NCI-H748 (cell line): ENCODE data around the gene PHRF1.

Experiments used
- DNase-seq: peaks from one replicate; lab custom pipeline; 2025; ENCODE audit not compliant: unreplicated experiment; lab: John Stamatoyannopoulos, UW

The PHRF1 gene

DNA sequence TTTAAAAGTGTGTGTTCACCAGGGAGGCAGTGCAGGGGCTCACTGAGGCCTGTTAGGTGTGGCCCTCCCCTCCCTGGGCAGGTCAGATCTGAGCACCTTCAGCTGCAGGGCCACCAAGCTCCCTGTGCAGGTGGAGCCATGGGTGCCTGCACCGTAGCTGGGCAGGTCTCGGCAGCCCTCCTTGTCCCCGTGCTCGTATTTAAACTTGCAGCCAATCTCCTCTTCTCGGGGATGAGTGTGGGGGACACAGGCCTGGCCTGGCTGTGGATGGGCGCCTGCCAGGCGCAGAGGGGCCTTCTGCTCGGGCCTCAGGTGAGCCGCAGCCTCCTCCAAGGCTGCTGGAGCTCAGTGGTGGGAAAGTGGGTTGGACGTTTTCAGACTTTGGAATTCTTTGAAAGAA, 19.1 kb downstream of the PHRF1 start:
- DNase-seq = no peak

DNA sequence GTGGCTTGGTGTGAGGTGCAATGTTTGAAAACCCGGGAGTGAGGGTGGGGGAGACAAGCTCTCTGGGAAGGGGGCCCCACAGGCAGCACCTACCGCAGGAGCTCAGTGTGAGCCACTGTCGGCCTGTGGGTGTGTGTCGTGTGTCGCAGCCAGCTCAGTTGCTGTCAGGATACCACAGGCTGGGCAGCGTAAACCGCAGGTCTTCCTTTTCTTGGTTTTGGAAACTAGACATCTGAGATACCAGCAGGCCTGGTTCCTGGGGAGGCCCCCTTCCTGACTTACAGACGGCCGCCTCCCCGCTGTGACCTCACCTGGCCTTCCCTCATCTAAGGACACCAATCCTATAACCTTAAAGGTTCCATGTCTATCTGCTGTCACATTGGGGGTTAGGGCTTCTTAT, 20.1 kb downstream of the PHRF1 start:
- DNase-seq = no peak

DNA sequence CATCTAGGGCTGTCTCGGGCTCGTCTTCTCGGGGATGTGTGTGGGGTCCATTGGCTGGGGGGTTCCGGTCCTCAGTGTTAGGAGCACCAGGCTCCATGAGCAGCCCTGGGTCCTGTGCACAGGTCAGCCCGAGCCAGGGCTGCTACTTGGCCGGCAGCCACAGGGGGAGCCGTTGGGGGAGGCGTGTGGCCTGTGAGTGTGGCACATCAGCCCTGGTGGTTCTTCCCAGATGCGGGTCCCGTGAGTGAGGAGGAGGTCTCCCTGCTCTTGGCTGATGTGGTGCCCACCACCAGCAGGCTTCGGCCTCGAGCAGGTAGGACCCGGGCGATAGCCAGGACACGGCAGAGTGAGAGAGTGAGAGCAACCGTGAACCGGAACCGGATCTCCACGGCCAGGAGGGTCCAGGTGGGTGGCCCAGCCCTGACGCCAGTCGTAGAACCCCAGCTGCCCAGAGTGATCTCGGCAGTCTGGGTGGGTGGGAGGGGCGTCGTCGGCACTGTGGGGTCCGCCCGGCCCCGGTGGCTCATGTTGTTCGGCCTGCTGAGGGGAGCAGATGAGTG, 21.0 kb downstream of the PHRF1 start:
- no peak for DNase-seq

DNA sequence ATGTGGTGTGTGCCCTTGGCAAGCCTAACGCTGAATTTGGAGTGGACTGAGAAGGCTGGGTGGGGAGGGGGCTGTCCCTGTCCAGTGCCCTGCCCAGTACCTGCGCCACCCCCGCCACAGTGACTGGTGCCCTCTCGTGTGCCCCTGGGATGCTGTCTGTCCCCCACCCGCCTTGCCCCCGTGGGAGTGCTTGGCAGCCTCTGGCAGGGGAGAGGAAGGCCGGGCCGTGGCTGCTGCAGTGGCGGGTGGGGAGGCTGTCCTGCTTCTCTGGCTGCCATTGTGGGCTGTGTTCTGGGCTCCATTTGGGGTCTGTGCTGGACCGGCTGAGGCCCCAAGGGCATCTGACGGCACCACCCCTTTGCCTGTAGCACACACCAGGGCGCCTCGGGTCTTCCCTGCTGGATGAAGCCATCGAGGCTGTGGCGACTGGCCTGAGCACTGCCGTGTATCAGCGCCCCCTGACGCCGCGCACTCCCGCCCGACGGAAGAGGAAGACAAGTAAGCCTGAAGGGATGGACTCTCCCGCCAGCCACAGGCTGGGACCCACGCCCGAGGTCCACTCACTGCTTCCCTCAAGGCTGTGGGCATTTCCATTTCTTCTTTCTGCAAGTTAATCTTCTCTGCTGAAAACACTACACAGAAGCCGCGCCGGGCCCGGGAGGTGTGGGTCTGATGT, 21.9 kb downstream of the PHRF1 start:
- DNase-seq = no peak

DNA sequence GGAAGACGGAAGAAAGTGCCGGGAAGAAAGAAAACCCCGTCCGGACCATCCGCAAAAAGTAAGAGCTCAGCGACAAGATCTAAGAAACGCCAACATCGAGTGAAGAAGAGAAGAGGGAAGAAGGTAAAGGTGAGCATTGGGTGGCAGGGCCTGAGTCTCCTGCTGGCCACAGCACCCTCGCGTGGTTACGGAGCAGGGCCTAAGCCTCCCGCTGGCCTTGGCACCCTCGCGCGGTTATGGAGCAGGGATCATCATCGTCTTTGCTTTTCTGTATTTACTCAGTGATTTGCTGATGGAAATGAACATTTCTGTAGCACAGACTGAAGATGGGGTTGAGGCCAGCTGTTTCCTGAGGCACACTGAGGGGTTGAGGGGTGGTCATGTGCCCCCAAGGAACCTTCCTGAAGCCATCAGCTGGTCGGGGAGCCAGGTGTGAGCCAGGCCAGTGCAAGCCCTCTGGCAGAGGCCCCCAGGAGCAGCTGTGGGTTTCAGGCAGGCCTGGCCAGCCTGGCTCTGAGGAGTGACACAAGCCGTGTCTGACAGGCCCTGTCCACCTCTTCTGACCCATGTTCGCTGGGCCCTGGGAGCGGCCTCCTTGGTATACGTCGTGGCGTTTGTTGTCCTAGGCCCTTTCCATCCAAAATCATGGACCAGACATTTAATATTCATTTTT, 25.4 kb downstream of the PHRF1 start:
- DNase-seq = no peak

DNA sequence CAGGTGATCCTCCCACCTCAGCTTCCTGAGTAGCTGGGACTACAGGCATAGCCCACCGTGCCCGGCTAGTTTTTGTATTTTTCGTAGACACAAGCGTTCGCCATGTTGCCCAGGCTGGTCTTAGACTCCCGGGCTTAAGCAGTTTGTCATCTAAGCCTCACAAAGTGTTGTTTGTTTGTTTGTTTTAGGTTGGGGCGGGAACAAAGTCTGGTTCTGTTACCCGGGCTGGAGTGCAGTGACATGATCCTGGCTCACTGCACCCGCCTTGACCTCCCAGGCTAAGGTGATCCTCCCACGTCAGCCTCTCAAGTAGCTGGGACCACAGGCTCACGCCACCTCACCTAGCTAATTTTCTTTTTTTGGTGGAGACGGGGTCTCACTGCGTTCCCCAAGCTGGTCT, 26.9 kb downstream of the PHRF1 start:
- DNase-seq = no peak

DNA sequence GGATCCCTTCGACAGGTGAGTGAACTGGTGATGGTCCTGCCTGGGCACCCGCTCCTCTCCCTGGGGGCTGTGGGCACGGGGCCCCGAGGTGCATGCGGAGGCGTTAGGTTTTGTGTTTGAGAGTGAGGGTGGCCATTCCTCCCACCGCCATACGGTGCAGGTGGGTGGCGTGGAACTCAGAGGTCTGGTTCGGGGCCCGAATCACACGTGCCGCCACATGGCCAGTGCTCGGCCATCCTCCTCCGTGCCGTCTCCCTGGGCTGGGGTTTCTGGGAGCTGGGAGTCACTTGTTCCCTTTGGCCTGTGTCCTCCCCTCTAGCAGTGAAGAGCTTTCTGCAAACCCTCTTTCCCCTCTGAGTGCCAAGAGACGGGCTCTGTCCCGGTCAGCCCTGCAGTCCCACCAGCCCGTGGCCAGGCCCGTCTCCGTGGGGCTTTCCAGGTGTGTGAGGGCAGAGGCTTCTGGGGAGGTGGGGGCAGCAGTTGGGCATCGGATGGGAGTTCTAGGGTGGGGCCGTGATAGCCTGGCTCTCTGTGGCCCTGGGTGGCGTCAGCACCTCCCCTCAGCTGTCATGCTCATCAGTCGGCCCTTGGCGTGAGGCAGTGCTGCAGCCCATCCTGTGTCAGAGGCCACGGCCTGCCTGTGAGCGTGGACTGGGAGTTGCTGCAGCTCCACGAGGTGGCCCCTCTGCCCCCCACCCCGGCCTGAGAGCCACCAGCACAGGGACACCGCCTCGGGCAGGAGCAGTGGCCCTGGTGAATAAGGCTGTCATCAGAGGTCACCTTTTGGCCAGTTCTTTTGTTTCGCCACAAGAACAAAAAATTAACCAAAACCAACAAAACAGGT, 29.2 kb downstream of the PHRF1 start:
- DNase-seq = no peak

DNA sequence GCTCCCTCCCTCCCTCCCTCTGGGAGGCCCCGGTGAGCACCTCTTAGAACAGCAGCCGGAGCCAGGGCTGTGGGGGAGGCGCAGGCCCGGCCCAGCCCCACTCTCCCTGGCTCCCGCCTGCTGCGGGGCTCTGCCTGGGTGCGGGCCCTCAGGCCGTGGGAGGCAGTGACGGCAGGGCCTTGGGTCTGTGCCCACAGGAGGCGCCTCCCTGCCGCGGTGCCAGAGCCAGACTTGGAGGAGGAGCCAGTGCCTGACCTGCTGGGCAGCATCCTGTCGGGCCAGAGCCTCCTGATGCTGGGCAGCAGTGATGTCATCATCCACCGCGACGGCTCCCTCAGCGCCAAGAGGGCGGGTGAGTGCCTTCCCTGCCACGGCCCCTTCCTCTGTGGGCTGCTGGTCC, 30.0 kb downstream of the PHRF1 start:
- no peak for DNase-seq

DNA sequence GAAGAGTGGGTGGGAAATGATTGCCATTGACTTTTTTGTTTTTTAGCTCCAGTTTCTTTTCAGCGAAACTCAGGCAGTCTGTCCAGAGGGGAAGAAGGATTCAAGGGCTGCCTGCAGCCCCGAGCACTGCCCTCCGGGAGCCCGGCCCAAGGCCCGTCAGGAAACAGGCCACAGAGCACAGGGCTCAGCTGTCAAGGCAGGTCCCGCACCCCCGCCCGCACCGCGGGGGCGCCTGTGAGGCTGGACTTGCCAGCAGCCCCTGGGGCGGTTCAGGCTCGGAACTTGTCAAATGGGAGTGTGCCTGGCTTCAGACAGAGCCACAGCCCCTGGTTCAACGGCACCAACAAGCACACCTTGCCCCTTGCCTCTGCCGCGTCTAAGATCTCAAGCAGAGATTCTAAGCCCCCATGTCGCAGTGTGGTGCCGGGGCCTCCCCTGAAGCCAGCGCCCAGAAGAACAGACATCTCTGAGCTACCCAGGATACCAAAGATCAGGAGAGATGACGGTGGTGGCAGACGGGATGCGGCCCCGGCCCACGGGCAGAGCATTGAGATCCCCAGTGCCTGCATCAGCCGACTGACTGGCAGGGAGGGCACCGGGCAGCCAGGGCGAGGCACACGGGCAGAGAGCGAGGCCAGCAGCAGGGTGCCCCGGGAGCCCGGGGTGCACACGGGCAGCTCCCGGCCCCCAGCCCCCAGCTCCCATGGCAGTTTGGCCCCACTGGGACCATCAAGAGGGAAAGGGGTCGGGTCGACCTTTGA, 30.9 kb downstream of the PHRF1 start:
- no peak for DNase-seq

DNA sequence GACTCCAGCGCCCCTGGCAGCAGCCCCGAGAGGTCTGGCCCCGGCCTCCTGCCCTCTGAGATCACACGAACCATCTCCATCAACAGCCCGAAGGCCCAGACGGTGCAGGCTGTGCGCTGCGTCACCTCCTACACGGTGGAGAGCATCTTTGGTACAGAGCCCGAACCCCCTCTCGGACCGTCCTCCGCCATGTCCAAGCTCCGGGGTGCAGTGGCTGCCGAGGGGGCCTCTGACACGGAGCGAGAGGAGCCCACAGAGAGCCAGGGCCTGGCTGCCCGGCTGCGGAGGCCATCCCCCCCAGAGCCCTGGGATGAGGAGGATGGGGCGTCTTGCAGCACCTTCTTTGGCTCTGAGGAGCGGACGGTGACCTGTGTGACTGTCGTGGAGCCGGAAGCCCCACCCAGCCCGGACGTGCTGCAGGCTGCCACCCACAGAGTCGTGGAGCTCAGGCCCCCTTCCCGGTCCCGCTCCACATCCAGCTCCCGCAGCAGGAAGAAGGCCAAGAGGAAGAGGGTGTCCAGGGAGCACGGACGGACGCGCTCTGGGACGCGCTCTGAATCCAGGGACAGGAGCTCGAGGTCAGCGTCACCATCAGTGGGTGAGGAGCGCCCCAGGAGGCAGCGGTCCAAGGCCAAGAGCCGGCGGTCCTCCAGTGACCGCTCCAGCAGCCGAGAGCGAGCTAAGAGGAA, 31.8 kb downstream of the PHRF1 start:
- no peak for DNase-seq

DNA sequence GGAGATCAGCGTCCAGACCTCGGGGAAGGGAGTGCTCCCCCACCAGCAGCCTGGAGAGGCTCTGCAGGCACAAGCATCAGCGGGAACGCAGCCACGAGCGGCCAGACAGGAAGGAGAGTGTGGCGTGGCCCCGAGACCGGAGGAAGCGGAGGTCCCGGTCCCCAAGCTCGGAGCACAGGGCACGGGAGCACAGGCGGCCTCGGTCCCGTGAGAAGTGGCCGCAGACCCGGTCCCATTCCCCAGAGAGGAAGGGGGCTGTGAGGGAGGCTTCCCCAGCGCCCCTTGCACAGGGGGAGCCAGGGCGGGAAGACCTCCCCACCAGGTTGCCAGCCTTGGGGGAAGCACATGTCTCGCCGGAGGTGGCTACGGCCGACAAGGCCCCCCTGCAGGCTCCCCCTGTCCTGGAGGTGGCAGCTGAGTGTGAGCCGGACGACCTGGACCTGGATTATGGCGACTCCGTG, 32.6 kb downstream of the PHRF1 start:
- no peak for DNase-seq

DNA sequence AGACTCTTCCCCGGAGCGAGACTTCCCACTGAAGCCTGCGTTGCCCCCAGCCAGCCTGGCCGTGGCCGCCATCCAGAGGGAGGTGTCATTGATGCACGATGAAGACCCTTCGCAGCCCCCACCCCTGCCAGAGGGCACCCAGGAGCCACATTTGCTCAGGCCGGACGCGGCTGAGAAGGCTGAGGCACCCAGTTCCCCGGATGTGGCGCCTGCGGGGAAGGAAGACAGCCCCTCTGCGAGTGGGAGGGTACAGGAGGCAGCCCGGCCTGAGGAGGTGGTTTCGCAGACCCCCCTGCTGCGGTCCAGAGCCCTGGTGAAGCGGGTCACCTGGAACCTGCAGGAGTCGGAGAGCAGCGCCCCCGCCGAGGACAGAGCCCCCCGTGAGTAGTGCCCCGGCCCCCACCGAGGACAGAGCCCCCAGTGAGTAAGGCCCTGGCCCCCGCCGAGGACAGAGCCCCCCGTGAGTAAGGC, 33.1 kb downstream of the PHRF1 start:
- no peak for DNase-seq

DNA sequence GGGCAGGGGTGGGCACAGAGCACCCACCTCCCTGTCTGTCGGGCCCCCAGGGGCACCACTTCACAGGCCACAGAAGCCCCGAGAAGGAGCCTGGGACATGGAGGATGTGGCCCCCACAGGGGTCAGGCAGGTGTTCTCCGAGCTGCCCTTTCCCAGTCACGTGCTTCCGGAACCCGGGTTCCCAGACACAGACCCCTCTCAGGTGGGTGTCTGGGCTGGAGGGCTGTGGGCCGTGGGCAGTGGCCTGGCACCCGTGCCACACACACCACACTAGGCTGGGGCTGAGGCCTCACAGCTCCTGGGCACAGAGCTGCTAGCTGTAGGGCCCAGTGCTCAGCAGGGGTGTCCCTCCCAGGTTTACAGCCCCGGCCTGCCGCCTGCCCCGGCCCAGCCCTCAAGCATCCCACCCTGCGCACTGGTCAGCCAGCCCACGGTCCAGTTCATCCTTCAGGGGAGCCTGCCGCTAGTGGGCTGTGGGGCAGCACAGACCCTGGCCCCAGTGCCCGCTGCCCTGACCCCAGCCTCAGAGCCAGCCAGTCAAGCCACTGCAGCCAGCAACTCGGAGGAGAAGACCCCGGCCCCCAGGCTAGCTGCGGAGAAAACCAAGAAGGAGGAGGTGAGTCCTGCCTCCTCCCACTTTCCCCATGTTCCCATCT, 34.0 kb downstream of the PHRF1 start:
- no peak for DNase-seq

DNA sequence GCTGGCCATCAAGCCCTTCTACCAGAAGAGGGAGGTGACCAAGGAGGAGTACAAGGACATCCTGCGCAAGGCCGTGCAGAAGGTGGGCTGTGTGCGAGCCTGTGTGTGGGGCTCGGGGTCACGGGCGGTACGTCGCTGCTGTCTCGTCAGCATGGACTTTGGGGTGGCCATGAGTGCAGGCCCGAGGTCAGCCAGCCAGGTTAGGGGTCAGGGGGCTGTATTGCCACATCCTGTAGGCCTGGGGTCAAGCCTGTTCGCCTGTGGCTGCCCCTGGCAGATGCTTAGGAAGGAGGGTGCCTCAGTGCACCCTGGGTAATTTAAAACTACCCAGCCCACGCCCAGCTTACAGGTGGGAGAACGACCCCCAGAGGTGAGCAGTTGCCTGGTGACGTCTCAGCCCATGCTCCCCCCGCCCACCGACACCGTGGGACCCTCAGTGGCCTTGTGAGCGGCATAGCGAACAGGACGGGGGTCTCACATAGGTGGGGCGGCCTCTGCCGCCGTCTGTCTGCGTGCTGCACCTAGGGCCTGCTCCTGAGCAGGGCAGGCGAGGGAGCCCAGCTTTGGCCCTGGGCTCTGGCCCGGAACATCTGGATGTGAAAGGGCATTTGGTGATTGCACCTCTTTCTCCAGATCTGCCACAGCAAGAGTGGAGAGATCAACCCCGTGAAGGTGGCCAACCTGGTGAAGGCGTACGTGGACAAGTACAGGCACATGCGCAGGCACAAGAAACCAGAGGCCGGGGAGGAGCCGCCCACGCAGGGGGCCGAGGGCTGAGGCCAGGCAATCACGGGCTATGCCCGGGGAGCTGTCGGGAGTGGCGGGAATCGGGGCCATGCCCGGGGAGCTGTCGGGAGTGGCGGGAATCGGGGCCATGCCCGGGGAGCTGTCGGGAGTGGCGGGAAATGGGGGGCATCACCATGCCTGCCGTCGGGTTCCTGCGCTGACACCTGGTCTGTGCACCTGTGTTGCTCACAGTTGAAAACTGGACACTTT, 35.0 kb downstream of the PHRF1 start:
- no peak for DNase-seq

DNA sequence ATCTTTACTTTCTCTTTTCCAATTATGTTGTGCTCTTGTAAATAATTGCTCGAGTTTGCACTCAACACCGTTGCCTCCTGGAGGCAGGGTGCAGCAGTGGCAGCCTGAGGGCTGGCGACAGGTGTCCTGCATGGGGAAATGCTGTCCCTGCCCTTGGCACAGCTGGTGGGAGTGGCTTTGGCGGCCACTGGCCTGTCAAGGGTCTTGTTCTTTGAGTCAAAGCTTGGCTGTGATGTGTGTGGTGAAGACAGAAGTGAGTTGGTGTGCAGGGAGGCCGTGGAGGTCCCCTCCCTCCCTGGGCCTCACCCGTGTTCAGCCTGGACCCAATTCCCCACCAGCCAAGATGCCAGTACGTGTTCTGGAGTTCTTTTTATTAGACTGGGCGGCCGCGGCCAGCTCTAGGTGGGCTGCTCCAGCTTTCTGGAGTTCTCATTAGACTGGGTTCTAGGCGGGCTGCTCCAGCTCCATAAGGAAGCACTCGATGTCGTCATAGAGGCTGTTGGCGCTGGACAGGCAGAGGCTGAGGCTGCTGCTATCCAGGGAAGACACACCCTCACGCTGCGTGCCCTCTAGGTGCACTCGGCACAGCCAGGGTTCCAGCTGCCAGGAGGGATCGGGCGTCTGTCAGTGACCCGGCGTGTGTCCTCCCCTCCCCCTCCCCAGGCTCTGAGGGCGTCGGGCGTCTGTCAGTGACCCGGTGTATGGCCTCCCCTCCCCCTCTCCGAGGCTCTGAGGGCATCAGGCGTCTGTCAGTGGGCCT, 36.1 kb downstream of the PHRF1 start:
- peak; percentile 37 for DNase-seq

DNA sequence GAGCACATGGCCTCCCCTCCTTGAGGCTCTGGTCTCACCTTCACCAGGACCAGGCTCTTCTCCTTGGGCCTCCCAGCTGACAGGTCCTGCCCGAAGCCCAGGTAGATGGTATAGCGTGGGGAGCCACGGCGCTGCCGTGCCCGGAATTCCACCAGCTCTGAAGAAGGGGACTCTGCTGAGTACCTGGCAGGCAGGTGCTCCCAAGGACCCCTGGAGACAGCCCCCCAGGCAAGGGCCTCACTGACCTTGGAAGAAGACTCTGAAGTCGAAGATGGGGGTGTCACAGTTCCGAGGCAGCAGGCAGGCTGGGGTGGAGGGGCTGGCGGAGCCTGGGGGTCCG, 36.7 kb downstream of the PHRF1 start:
- no peak for DNase-seq

DNA sequence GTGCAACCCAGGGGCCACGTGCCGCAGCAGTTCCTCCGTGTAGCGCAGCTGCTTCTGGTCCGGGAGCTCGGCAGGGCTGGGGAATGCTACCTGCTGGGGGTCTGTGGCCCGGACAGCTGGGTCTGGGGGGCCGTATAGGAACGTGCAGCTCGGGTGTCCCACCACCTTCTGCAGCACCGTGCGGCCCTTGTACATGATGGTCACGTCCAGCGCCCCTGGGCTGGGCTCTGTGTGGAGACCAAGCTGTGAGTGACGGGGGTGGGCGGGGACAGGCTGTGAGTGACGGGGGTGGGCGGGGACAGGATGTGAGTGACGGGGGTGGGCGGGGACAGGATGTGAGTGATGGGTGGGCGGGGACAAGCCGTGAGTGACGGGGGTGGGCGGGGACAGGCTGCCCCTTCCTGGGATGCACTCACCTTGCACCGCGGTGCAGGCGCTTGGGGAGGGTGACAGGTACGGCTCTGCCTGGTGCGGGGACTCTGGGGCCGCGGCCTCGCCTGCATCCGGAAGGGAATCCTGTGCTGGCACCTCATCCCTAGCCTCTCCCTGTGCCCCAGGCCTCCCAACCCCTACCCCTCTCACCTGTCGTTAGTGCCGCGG, 37.2 kb downstream of the PHRF1 start:
- DNase-seq = peak; percentile 65
